Muscle of leg (tissue), 11 donors: Measurements from ENCODE around the gene ZC3H12C. TPM values are rescaled to one million over a fixed set of nuclear protein-coding genes. Genes with fewer than 3 reads are reported as not detected.

Experiments used
- DNase-seq: peaks from one replicate; pipeline ENCODE4 v3.0.0; 2013
- H3K27ac ChIP-seq: one replicate; pipeline ENCODE4 v1.5.1; 2013; ENCODE audit warnings: mild to moderate bottlenecking, low read length, control low read depth
- H3K27me3 ChIP-seq: one replicate; pipeline ENCODE4 v1.6.1; 2013; ENCODE audit warnings: low read length; ENCODE audit not compliant: control insufficient read depth, insufficient read depth
- H3K36me3 ChIP-seq: one replicate; pipeline ENCODE4 v1.6.1; 2013; ENCODE audit warnings: low read length; ENCODE audit not compliant: control insufficient read depth, insufficient read depth
- H3K4me1 ChIP-seq: one replicate; pipeline ENCODE4 v1.6.1; 2013; ENCODE audit warnings: low read length; ENCODE audit not compliant: control insufficient read depth, insufficient read depth
- H3K4me3 ChIP-seq: one replicate; pipeline ENCODE4 v1.5.1; 2013; ENCODE audit warnings: low read length, control low read depth
- H3K9me3 ChIP-seq: replicated peaks from 2 replicates; pipeline ENCODE4 v1.6.1; 2013; ENCODE audit warnings: low read depth, low read length; ENCODE audit not compliant: control insufficient read depth
- WGBS: methylation state at CpG from one replicate; pipeline ENCODE4 v1.1.5; 2013; ENCODE audit warnings: missing lambda C conversion rate; ENCODE audit not compliant: insufficient coverage; 5-methylcytosine and 5-hydroxymethylcytosine counted together
- polyA plus RNA-seq, 8 donors: library from polyadenylated mRNA; unstranded; fragments of 120-200 nt; gene quantifications; one replicate each; pipeline versions ENCODE4 v1.2.1 to v1.2.3, GENCODE V29; 2013; ENCODE audit warnings: inconsistent platforms in 1 of 8, low replicate concordance in 1 of 8; ENCODE audit not compliant: insufficient read length in 8 of 8, insufficient read depth in 1 of 8
- total RNA-seq: library from RNA; stranded (reverse); fragments of 120-200 nt; gene quantifications from one replicate; pipeline ENCODE4 v1.2.4, GENCODE V29; 2013

ZC3H12C gene
- total and polyA plus RNA-seq, 9 donors, result 4.8 to 13.0 (median 8.0) TPM

GRCh38 chr11:110121204-110121603 lies 28.0 kb downstream of the ZC3H12C start:
- Histone ChIP-seq H3K4me1 (no peaks in the 10 kb centered on the region), H3K27me3 (no peaks in the 10 kb centered on the region), H3K4me3 (no peak overlapping the region), H3K36me3 (no peaks in the 10 kb centered on the region), H3K27ac (peak overlapping the region; percentile 31), H3K9me3 (no peaks in the 10 kb centered on the region)
- peak; percentile 88 for DNase-seq
- WGBS, result no CpG with 5 or more reads among the region's 4 CpGs

GRCh38 chr11:110123003-110123402 lies 29.8 kb downstream of the ZC3H12C start:
- Histone ChIP-seq H3K36me3 (no peaks in the 10 kb centered on the region), H3K4me3 (no peak overlapping the region), H3K27me3 (no peaks in the 10 kb centered on the region), H3K4me1 (no peaks in the 10 kb centered on the region), H3K9me3 (no peaks in the 10 kb centered on the region), H3K27ac (no peak overlapping the region)
- DNase-seq, result no peak
- no CpG with 5 or more reads among the region's 3 CpGs for WGBS

- Histone ChIP-seq H3K9me3 (no peaks in the 10 kb centered on the region), H3K27ac (no peak overlapping the region), H3K4me3 (no peak overlapping the region), H3K4me1 (no peaks in the 10 kb centered on the region), H3K36me3 (no peaks in the 10 kb centered on the region), H3K27me3 (no peaks in the 10 kb centered on the region)
- WGBS, result 42% methylated on average over 2 of the region's 2 CpGs
- DNase-seq, result no peak
These were observed 31.4 kb downstream of the ZC3H12C start for GRCh38 chr11:110124605-110125004.

- H3K27me3 ChIP-seq, result no peaks in the 10 kb centered on the region
- H3K36me3 ChIP-seq, result no peaks in the 10 kb centered on the region
- no peak overlapping the region for H3K27ac ChIP-seq
- no peak overlapping the region for H3K4me3 ChIP-seq
- no peaks in the 10 kb centered on the region for H3K9me3 ChIP-seq
- peaks cover 2% of the 10 kb centered on the region for H3K4me1 ChIP-seq
- DNase-seq, result no peak
- 100% methylated on average over 3 of the region's 4 CpGs for WGBS
These were observed 32.4 kb downstream of the ZC3H12C start for GRCh38 chr11:110125632-110126031.

- no peak overlapping the region for H3K4me3 ChIP-seq
- 58% methylated on average over 2 of the region's 4 CpGs for WGBS
- H3K27me3 ChIP-seq, result no peaks in the 10 kb centered on the region
- no peaks in the 10 kb centered on the region for H3K9me3 ChIP-seq
- DNase-seq, result no peak
- H3K4me1 ChIP-seq, result peaks cover 2% of the 10 kb centered on the region
- H3K36me3 ChIP-seq, result no peaks in the 10 kb centered on the region
- H3K27ac ChIP-seq, result no peak overlapping the region
These were observed 33.7 kb downstream of the ZC3H12C start for GRCh38 chr11:110126936-110127335.

- Histone ChIP-seq H3K27ac (peak overlapping the region; percentile 1), H3K4me3 (no peak overlapping the region), H3K27me3 (no peaks in the 10 kb centered on the region), H3K36me3 (no peaks in the 10 kb centered on the region), H3K9me3 (no peaks in the 10 kb centered on the region), H3K4me1 (peaks cover 2% of the 10 kb centered on the region)
- WGBS, result no CpG with 5 or more reads among the region's 2 CpGs
- DNase-seq, result peak; percentile 42
These were observed 35.0 kb downstream of the ZC3H12C start for GRCh38 chr11:110128161-110128560.

- DNase-seq, result peak; percentile 74
- Histone ChIP-seq H3K4me1 (peaks cover 5% of the 10 kb centered on the region), H3K27me3 (no peaks in the 10 kb centered on the region), H3K4me3 (no peak overlapping the region), H3K27ac (peak overlapping the region; percentile 67), H3K9me3 (no peaks in the 10 kb centered on the region), H3K36me3 (no peaks in the 10 kb centered on the region)
- 29% methylated on average over 6 of the region's 10 CpGs for WGBS
These were observed 37.5 kb downstream of the ZC3H12C start for GRCh38 chr11:110130642-110131238.

- Histone ChIP-seq H3K4me1 (peaks cover 5% of the 10 kb centered on the region), H3K27ac (peak overlapping the region; percentile 67), H3K4me3 (peak overlapping the region; percentile 2), H3K27me3 (no peaks in the 10 kb centered on the region), H3K9me3 (no peaks in the 10 kb centered on the region), H3K36me3 (no peaks in the 10 kb centered on the region)
- DNase-seq, result peak; percentile 35
- 64% methylated on average over 3 of the region's 6 CpGs for WGBS
These were observed 38.4 kb downstream of the ZC3H12C start for GRCh38 chr11:110131386-110132123.

GRCh38 chr11:110133160-110133559 lies 40.0 kb downstream of the ZC3H12C start:
- no peak for DNase-seq
- WGBS, result no CpG with 5 or more reads among the region's 2 CpGs
- Histone ChIP-seq H3K36me3 (no peaks in the 10 kb centered on the region), H3K27me3 (no peaks in the 10 kb centered on the region), H3K9me3 (no peaks in the 10 kb centered on the region), H3K4me3 (no peak overlapping the region), H3K27ac (no peak overlapping the region), H3K4me1 (peaks cover 5% of the 10 kb centered on the region)

GRCh38 chr11:110134110-110134509 lies 40.9 kb downstream of the ZC3H12C start:
- Histone ChIP-seq H3K4me1 (peaks cover 5% of the 10 kb centered on the region), H3K27ac (no peak overlapping the region), H3K36me3 (no peaks in the 10 kb centered on the region), H3K4me3 (no peak overlapping the region), H3K9me3 (no peaks in the 10 kb centered on the region), H3K27me3 (no peaks in the 10 kb centered on the region)
- 76% methylated on average over 3 of the region's 6 CpGs for WGBS
- DNase-seq, result peak; percentile 28
